Measurements from ENCODE around the gene CLDN11. TPM values are rescaled to one million over a fixed set of nuclear protein-coding genes. Genes with fewer than 3 reads are reported as not detected.

Gene CLDN11
- total RNA-seq, 2 experiments from 2014 or later: 0.10 TPM; not detected in 1

- ChIA-PET POLR2A (no interaction called here), CTCF (interaction anchor here (0.9 kb wide), 1 partner anchor 11 kb away, joined by 5 read pairs; no protein-coding TSS in a partner anchor)
Observed at GRCh38 chr3:170424879-170425278, 6.2 kb downstream of the CLDN11 start.

DNA sequence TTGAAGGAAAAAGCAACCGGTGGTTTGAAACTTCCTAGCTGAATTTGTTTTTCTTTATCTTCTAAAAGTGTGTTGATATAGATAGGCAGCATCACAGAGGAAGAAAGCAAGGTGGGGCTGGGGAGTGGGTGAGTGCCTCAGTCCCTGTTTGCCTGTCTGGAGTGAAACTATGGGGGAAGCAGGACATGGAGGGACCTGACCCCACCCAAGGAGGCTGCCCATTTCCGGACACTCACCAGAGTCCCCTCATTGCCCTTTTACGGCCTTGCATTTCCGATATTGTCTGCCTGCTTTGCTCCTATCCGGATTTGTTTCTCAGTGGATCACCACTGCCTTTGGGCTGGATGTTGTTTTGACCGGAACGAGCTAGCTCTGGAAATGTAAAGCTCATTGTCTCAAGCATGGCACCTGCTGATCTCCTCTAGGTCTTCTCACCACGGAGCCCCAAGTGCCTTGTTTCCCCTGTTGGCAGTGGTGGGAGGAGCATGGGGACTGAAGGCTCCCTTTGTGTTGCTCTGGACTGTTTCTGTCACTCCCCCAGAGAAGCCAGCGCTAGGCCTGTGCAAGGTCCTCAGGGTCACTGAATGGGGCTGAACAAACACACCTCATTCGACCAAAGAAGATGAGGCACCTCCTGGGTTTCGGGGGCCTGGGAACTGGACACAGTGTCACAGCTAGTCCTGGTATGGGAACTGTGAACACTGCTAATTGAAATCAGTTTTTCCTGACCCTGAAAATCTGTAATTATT is 7.0 kb downstream of the CLDN11 start:
- ChIA-PET POLR2A (no interaction called here), CTCF (interaction anchor here (0.9 kb wide), 1 partner anchor 12 kb away, joined by 5 read pairs; no protein-coding TSS in a partner anchor)

- CTCF ChIA-PET: interaction anchor here (0.6 kb wide), 1 partner anchor 11 kb away, joined by 3 read pairs; no protein-coding TSS in a partner anchor
- POLR2A ChIA-PET: no interaction called here
Observed at GRCh38 chr3:170426240-170426797, 7.7 kb downstream of the CLDN11 start.

- ChIA-PET CTCF (no interaction called here), POLR2A (no interaction called here)
Observed at GRCh38 chr3:170428095-170428494, 9.4 kb downstream of the CLDN11 start.

- ChIA-PET CTCF (no interaction called here), POLR2A (no interaction called here)
Observed at GRCh38 chr3:170429050-170429449, 10.4 kb downstream of the CLDN11 start.

DNA sequence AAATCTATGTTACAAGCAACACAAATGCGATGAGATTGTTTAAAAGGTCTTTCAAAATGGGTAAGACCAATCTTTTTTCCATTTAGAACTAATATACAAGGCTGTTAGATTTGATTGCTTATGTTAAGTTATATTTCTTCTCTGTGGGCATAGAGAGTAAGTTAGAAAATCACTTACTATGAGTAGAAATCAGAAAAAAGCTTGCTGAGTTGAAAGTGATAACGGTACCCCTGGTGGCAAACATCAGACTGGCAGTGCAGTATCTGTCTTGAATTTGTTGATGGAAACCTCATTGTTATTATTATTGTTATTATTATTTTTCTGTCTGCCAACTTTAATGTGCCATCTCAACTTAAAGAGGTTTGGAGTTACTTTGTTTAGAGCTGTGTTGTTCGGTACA is 12.4 kb downstream of the CLDN11 start:
- ChIA-PET POLR2A (no interaction called here), CTCF (interaction anchor here (1.0 kb wide), 1 partner anchor 379 kb away, joined by 4 read pairs; no protein-coding TSS in a partner anchor)

DNA sequence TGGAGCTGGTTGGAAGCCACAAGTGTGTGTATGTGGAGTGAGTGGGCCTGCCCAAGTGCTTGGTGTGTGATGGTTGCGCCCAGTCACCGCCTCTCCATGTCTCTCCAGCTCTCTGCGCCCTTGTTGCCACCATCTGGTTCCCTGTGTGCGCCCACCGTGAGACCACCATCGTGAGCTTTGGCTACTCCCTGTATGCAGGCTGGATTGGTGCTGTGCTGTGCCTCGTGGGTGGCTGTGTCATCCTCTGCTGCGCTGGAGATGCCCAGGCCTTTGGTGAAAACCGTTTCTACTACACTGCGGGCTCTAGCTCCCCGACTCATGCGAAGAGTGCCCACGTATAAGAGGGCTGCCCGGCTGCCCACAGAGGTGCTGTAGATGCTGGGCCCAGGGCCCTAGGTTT is 13.7 kb downstream of the CLDN11 start:
- ChIA-PET POLR2A (no interaction called here), CTCF (no interaction called here)

- ChIA-PET CTCF (no interaction called here), POLR2A (no interaction called here)
Observed at GRCh38 chr3:170436697-170437096, 18.0 kb downstream of the CLDN11 start.

DNA sequence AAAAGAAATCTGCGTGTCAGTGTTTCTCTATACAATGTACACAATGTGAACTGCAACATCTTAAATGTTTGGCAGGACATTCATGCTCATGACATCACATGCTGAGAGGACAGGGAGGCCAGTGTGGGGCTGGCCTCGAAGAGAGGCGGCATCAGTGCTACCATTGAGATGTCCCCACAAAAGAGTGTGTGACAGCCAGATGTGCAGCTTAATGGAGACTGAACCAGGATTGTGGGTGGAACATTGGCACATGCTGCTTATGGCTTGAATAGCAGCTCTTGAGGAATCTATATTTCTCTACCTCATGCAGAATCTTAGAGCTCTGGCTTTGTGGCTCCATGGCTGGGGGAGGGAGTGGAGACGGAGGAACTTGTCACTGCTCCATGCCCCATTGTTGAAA is 18.5 kb downstream of the CLDN11 start:
- ChIA-PET CTCF (no interaction called here), POLR2A (interaction anchor here (0.5 kb wide), 1 partner anchor 267 kb away, joined by 3 read pairs; no protein-coding TSS in a partner anchor)

DNA sequence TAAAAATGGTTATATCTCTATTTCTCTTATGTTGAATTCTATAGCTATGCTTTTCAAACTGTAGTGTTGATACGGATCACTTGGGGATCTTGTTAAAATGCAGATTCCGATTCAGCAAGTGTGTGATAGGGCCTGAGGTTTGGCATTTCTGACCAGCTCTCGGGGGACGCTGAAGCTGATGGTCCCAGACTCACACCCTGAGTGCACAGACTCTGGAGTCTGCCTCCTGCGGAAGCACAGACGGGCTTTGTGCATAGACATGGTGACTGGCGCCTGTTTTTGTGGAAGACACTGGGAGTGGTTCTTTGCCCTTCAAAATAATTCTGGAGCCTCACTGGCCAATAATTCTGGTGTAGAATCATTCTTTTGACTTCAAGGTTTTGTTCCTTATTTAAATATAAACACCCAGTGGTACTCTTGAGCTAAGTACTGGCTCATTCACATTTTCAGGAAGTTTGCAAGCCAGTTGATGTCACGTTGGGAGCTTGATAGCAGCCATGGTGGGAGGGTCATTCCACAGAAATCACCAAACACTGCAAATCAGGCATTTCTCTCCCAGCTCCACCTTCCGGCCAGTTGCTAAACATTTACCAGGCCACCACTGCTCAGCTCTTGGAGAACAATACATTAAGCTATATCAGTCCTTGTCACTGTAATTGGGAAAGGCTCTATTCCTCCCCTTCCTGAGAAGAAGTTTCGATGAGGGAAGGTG is 19.2 kb downstream of the CLDN11 start:
- POLR2A ChIA-PET: interaction anchor here (0.5 kb wide), 1 partner anchor 268 kb away, joined by 3 read pairs; no protein-coding TSS in a partner anchor
- CTCF ChIA-PET: interaction anchor here (0.6 kb wide), 1 partner anchor 42 kb away, joined by 3 read pairs; no protein-coding TSS in a partner anchor

- ChIA-PET POLR2A (no interaction called here), CTCF (no interaction called here)
Observed at GRCh38 chr3:170438836-170439235, 20.2 kb downstream of the CLDN11 start.

GRCh38 chr3:170440344-170440743 is 21.7 kb downstream of the CLDN11 start:
- ChIA-PET CTCF (no interaction called here), POLR2A (no interaction called here)

GRCh38 chr3:170441412-170441811 is 22.7 kb downstream of the CLDN11 start:
- CTCF ChIA-PET: no interaction called here
- POLR2A ChIA-PET: no interaction called here

GRCh38 chr3:170442947-170443346 is 24.3 kb downstream of the CLDN11 start:
- ChIA-PET CTCF (no interaction called here), POLR2A (no interaction called here)

GRCh38 chr3:170443457-170443856 is 24.8 kb downstream of the CLDN11 start:
- ChIA-PET POLR2A (no interaction called here), CTCF (no interaction called here)

GRCh38 chr3:170448584-170448983 is 29.9 kb downstream of the CLDN11 start:
- ChIA-PET CTCF (no interaction called here), POLR2A (no interaction called here)

DNA sequence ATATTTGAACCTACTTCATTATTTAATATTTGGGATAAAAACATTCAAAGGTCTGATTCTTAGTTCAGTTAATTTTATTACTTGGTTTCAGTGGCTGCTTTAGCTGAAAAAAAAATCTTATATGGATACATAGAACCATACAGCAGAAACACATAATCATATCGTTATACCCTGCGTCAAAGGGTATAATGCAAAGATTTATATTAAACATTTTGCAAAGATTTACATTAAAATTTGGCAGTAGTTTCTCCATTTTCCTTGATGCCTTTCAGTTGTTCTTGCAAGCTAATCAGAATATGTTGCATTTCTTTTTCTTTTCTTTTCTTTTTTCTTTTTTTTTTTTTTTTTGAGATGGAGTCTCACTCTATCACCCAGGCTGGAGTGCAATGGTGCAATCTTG is 31.4 kb downstream of the CLDN11 start:
- CTCF ChIA-PET: no interaction called here
- POLR2A ChIA-PET: no interaction called here

- POLR2A ChIA-PET: no interaction called here
Observed at GRCh38 chr3:170454509-170454908, 35.8 kb downstream of the CLDN11 start.

DNA sequence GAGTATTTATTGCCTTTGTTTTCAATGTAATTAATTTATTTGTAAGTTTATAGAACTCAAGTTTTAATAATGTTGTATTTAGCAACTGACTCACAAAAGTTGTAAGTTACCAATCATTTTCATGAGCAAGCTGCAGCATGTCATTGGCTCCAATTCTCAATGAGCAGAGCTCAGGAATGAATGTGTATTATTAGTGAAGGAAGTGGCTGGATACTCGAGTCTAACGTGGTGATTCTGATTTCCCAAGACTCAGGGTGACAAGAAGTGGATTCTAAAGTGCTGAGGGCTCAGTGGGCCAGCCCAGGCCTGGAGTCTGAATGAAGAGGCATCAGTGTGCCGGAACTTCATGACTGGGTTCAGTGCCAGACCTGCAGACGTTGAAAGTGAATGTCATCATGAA is 39.6 kb downstream of the CLDN11 start:
- ChIA-PET POLR2A (no interaction called here), CTCF (no interaction called here)

More at GRCh38 chr3:170454509-170454908, 35.8 kb downstream of the CLDN11 start:
- CTCF ChIA-PET: no interaction called here

GRCh38 chr3:170463011-170463410 is 44.3 kb downstream of the CLDN11 start:
- ChIA-PET POLR2A (no interaction called here), CTCF (no interaction called here)

DNA sequence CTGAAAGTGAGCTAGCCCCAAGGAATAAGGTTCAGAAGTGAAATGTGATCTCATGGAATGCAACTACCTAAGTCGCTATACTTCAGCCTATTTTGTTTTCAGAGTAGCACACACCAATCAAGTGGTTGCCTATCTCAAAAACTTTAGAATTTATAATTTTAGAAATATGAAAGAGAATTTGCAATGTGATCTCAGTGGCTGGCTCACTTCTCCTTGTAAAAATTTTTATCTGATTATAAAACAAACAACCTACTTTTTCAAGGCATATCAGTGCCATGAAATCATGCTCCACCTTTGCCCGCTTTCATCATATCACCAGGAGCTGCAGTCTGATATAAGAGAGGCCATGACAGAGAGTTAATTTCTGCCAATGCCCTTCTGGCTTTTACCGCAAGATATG is 47.3 kb downstream of the CLDN11 start:
- ChIA-PET POLR2A (no interaction called here), CTCF (no interaction called here)

Data from activated CD8-positive, alpha-beta memory T cell treated with anti-CD3 and anti-CD28 coated beads for 36 hours (primary cell).